Measurements from ENCODE around the gene GRK5. TPM values are rescaled to one million over a fixed set of nuclear protein-coding genes. Genes with fewer than 3 reads are reported as not detected.

Gene GRK5
- total RNA-seq, 6 experiments from 2014 or later = 9.7 to 16.8 (median 15.9) TPM

DNA sequence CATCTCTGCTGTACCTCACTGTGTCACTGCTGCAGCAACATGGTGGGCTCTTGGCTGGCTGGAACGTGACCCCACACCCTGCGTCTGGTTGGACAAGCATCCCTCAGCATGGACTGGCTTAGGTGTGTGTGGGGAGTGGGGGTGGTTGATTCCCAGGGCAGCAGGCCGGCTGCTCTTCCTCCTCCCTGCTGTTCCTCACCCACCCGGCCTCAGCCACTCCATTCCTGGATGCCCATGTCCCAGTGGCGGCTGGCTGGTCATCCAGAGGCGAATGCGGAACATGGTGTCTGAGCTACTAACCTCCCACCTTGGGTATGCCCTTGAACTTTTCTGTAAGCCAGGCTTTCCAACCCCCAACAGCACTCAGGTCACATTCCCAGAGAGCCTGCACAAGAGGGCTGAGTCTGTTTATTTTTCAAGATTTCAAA lies 81.2 kb downstream of the GRK5 start:
- H3K27me3 Mint-ChIP-seq (ENCODE audit: insufficient read depth) = peaks cover 7% of the 10 kb centered on the region; the same call in 1 of the 2 replicates
- no peak overlapping the region for H3K27ac Mint-ChIP-seq
- no peaks in the 10 kb centered on the region for H3K9me3 Mint-ChIP-seq
- peaks cover 20% of the 10 kb centered on the region; the same call in 1 of the 2 replicates for H3K4me1 Mint-ChIP-seq (ENCODE audit: low read depth)
- TF ChIP-seq, protein P1, sequence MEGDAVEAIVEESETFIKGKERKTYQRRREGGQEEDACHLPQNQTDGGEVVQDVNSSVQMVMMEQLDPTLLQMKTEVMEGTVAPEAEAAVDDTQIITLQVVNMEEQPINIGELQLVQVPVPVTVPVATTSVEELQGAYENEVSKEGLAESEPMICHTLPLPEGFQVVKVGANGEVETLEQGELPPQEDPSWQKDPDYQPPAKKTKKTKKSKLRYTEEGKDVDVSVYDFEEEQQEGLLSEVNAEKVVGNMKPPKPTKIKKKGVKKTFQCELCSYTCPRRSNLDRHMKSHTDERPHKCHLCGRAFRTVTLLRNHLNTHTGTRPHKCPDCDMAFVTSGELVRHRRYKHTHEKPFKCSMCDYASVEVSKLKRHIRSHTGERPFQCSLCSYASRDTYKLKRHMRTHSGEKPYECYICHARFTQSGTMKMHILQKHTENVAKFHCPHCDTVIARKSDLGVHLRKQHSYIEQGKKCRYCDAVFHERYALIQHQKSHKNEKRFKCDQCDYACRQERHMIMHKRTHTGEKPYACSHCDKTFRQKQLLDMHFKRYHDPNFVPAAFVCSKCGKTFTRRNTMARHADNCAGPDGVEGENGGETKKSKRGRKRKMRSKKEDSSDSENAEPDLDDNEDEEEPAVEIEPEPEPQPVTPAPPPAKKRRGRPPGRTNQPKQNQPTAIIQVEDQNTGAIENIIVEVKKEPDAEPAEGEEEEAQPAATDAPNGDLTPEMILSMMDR (IDR thresholded peaks at IDR 0.05) = no peak
- no peak for DNase-seq
- H3K36me3 Mint-ChIP-seq (ENCODE audit: low read depth) = no peaks in the 10 kb centered on the region
- H3K4me3 Mint-ChIP-seq = no peak overlapping the region

DNA sequence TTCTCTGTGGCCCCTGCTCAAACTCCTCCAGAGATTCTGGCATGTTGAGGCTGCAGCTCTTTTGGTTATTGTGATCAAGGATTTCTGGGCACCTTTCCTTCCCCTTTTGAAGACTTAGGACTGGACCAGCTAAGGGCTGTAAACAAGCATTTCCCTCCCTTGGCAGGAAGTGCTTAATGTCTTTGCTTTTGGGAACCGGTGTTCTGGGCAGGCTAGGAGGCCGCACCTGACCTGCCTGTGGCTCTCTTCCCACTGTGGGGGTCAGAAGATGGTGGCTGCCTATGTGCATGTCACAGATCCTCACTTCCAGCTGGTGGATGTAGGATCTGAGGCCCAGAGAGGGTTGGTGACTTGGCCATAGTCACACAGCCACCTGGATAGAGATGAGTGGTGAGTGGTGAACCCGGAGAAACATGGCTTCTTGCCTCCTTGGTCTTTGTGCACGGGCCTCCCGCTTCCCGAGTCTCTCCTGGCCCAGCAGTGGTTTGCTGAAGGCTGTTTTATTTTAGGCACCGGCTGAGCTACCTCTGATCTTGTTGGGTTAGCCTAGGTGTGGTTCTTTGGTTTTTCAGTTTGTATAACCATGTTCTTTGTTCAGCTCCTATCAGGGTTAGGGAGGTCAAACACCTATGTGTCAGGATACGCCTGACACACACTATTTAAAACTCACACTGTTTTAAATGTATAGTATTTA lies 82.0 kb downstream of the GRK5 start:
- no peaks in the 10 kb centered on the region for H3K36me3 Mint-ChIP-seq (ENCODE audit: low read depth)
- no peak overlapping the region for H3K4me3 Mint-ChIP-seq
- peaks cover 7% of the 10 kb centered on the region; the same call in 1 of the 2 replicates for H3K27me3 Mint-ChIP-seq (ENCODE audit: insufficient read depth)
- DNase-seq = no peak
- peaks cover 20% of the 10 kb centered on the region; the same call in 1 of the 2 replicates for H3K4me1 Mint-ChIP-seq (ENCODE audit: low read depth)
- H3K27ac Mint-ChIP-seq = no peak overlapping the region
- TF ChIP-seq, protein P1 (IDR thresholded peaks at IDR 0.05) = no peak
- no peaks in the 10 kb centered on the region for H3K9me3 Mint-ChIP-seq

DNA sequence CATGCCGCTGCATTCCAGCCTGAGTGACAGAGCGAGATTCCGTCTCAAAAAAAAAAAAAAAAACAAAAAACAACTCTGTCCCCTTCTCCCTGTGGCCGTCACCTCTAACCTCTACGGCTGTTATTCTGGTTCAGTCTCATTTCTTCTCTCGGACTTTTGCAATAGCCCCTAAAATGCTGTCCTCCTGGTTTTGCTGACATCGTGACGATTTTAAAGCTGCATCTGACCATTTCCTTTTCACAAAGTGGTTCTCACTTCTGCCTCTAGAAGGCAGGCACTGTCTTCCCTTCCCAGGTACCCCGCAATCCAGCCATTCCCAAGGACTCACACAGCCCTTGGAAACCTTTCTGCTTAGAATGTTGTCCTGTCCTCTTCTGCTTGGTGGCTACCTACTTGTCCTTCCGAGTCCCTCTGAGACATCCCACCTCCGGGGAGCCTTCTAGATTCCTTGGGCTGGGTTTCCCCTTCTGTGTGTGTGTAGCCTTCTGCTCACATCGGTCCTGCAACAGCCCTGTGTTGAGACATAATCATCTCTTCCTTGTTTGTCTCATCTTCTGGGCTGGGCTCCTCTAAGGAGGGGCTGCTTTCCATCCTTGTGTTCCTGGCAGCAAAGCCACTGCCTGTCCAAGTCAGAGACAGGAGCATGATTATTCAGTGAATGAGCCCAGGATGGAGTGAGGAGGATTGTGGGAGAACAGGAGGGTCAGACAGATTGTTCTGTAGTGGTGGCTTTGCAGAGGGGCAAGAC lies 83.1 kb downstream of the GRK5 start:
- Mint-ChIP-seq H3K36me3 (ENCODE audit: low read depth) (no peaks in the 10 kb centered on the region), H3K4me1 (ENCODE audit: low read depth) (peaks cover 12% of the 10 kb centered on the region; the same call in 1 of the 2 replicates), H3K27ac (no peak overlapping the region), H3K9me3 (no peaks in the 10 kb centered on the region), H3K4me3 (no peak overlapping the region), H3K27me3 (ENCODE audit: insufficient read depth) (peaks cover 7% of the 10 kb centered on the region; the same call in 1 of the 2 replicates)
- DNase-seq = no peak
- TF ChIP-seq, protein P1 (IDR thresholded peaks at IDR 0.05) = peak; percentile 35

DNA sequence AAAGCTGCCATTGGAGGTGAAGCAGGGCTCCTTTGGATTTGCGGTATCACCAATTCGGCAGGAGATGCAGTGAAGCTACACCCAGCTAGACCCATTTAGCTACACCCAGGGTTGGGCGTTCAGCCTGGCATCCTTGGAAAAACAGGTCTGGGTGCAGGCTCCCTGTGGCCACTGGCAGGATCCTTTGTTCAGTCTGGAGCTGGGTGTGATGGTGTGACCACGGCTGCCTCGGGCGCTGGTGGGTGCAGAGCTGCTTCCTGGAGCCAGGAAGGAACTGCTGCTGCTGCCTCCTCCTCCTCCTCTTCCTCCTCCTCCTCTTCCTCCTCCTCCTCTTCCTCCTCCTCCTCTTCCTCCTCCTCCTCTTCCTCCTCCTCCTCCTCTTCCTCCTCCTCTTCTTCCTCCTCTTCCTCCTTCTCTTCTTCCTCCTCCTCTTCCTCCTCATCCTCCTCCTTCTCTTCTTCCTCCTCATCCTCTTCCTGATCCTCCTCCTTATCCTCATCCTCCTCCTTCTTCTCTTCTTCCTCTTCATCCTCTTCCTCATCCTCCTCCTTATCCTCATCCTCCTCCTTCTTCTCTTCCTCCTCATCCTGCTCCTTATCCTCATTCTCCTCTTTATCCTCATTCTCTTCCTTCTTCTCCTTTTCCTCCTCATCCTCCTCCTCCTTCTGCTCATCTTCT lies 84.0 kb downstream of the GRK5 start:
- Mint-ChIP-seq H3K4me1 (ENCODE audit: low read depth) (0 out of 2 replicates have a peak, but pooled peaks cover 3% of the 10 kb centered on the region), H3K27me3 (ENCODE audit: insufficient read depth) (peaks cover 7% of the 10 kb centered on the region; the same call in 1 of the 2 replicates), H3K4me3 (no peak overlapping the region), H3K36me3 (ENCODE audit: low read depth) (peaks cover 4% of the 10 kb centered on the region; the same call in 1 of the 2 replicates), H3K27ac (no peak overlapping the region), H3K9me3 (no peaks in the 10 kb centered on the region)
- no peak for DNase-seq
- TF ChIP-seq, protein P1 (IDR thresholded peaks at IDR 0.05) = no peak

DNA sequence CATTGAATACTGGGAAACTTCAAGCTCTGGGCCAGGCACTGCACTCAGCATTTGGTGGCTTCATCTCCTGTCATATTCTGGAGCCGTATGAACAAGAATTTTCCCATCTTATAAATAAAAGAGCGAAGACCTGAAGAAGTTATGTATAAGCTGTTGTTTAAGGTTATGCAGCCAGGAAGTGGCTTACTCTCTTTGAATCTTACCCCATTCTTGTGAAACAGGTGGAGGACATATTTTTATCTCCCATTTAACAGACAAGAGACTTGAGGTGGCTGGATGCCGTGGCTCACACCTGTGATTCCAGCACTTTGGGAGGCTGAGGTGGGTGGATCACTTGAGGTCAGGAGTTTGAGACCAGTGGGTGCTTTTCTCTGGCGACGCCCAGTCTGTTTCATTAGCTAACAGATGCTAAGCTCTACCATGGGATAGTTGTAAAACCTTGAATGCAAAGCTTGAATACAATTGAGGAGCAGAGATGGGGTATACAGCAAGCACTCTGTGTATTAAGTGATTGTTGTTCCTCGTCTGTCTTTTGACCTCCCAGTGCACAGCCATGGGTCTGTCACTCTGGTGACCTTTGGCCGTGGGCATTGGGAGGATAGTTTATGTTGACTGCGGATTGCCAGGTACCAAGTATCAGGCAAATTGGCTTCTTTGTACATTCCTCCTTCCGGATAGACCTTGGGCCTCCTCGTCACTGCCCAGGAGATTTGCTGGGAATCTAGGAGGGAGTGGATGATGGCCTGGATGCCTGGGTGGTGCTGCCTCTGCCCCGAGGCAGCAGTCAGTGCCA lies 85.8 kb downstream of the GRK5 start:
- TF ChIP-seq, protein P1 (IDR thresholded peaks at IDR 0.05) = no peak
- no peak overlapping the region for H3K4me3 Mint-ChIP-seq
- peaks cover 4% of the 10 kb centered on the region; the same call in 1 of the 2 replicates for H3K9me3 Mint-ChIP-seq
- H3K36me3 Mint-ChIP-seq (ENCODE audit: low read depth) = peaks cover 14% of the 10 kb centered on the region
- H3K27me3 Mint-ChIP-seq (ENCODE audit: insufficient read depth) = peaks cover 7% of the 10 kb centered on the region; the same call in 1 of the 2 replicates
- H3K27ac Mint-ChIP-seq = no peak overlapping the region
- H3K4me1 Mint-ChIP-seq (ENCODE audit: low read depth) = no peaks in the 10 kb centered on the region
- no peak for DNase-seq
